Measurements from ENCODE around the gene HGFAC.

Gene HGFAC

DNA sequence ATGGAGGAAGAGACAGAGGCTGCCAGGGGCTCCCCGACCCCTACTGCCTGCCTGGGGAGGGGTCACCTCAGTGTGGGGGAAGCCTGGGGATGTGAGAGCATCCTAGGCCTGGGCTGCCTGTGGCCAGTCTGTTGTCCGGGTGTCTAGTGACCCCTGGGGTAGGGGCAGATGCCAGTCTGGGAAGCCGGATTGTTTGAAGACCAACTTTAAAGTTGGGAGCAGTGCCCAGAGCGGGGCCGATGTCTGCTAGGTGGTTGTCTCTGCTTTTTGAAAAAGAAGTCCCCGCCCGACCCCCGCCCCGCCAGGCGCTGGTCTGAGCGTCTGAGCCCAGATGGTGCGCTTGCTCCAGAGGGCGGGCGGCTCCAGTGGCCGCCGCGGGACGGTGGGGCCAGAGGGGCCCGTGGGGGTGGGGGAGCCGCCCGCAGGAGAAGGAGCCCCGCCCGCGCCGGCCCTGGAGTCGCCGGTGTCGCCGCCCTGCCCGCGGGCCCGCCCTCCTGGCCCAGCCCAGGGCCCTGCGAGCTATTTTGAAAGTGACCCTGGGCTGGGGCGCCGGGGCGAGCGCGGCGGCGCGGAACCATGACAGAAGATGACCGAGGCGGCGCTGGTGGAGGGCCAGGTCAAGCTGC, 21.1 kb downstream of the HGFAC start, which contains the start of gene DOK7:
Gene DOK7 (plus strand): TSS at position 517 of the 626 bp plus-strand sequence. CDS start 70 bp downstream, at position 587.
- DNase-seq (ENCODE audit: low read depth), result no peak

DNA sequence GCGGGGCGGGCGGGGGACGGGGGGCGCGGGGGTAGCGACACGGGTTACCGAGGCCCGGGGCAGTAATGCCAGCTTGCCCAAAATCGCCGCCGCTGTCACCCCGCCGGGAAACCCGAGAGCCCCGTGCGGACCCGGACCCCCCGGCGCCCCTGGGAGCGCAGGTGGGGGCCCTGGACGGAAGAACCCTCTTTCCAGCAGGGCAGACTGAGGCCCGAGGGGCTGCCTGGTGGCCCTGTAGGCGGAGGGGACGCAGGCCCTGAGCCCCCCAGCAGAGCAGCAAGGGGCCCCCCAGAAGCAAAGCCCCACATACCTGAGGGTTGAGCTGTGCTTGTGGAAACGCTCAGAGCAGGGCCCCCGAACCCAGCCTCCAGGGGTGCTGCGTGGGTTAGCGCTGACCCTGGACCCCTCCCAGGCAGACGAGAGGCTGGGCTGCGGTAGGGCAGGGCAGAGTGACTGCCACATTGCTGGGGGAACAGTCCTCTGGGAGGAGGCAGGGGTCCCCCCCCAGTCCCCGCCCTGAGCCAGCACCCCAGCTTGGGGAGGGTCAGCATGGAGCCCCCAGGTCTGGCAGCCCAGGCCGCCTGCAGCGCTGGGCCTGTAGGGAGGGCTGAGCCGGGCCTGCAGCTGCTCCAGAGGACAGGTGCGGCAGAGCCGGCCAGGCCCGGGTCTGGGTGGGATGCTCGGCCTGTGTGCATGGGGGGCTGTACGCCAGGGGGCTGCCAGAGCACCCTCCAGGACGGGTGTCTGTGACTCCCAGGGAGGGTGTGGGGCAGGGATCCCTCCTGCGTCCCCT, 22.0 kb downstream of the HGFAC start:
- no peak for DNase-seq (ENCODE audit: low read depth)

GRCh38 chr4:3464349-3464905, 22.7 kb downstream of the HGFAC start:
- DNase-seq (ENCODE audit: low read depth), result no peak

DNA sequence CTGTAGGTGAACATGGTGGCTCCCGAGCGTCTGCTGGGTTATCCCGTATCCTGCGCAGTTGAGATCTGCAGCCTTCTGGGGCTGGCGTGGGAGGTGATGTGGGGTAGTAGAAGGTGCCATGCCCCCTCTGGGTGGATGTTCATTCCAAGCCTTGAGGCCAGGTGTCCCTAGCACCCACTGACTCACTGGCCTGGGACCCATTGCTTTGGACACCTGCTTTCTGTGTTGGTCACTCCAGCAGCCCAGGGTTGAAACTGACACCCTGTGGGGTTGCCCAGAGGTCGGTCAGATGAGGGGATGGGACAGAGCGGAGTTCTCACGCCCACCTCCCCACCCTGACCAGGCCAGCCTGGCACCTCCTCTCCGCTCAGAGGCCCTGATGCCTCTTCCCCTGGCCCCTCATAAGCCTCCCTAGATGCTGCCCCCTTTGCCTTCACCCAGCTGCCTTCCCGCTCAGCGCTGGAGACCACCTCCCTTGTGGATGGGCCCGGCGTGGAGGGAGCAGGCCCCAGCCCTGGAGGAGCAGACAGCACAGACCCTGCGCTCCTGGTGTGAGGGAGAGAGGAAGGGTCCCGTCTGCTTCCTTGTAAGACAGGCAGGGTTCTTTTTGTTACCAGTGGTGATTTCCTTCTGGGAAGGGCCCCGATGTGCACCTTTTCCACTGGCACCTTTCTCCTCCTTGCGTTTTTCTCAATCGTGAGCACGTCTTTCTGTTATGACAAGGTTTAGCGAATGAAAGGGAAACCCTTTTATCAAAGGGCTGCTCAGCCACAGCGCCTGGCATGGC, 23.3 kb downstream of the HGFAC start:
- DNase-seq (ENCODE audit: low read depth), result no peak

DNA sequence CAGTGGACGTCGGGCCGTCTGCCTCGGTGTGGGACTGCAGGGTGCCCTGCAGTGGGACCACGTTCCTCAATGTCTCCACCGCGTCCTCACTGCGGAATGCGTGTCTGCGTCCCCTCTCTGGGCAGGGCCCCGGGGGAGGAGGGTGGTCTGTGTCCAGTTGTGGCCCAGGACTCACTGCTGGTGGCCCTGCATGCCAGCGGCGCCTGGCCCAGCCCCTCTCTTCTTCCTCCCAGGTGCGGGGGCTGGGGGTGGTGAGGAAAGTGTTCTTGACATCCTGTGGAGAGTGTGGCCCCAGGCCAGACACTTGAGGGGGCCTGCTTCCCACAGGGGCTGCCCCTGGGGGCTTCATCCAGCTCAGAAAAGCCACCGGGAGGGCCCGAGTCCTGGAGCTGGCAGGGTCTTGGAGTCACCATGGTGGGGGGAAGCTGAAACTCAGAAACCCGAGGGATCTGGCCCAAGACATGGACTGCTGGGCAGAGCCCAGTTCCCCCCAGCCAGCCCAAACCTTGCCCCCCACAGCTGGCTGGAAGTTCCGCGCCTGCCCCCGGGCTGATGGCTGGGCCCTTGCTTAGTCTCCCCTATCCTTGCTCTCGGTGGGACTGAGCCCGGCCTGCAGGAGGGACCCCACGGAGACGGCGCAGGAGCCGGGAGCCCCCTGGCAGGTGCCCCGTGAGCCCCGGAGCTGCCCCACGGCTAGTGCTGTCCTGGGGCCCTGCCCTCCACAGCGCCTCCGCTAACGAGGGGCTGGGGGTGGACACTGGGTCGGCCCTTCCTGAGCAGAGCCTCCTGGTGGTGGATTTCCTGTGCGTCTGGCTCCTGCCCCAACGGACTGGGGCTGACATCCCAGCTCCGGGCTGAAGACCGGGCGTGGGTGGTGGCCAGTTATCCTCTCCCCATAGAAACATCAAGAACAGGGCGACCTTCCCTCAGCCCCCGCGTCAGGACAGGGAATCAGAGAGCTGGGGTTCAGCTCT, 24.2 kb downstream of the HGFAC start:
- no peak for DNase-seq (ENCODE audit: low read depth)

GRCh38 chr4:3466691-3467600, 25.2 kb downstream of the HGFAC start:
- no peak for DNase-seq (ENCODE audit: low read depth)

- no peak for DNase-seq (ENCODE audit: low read depth)
Measured at GRCh38 chr4:3467601-3468031, 25.8 kb downstream of the HGFAC start.

DNA sequence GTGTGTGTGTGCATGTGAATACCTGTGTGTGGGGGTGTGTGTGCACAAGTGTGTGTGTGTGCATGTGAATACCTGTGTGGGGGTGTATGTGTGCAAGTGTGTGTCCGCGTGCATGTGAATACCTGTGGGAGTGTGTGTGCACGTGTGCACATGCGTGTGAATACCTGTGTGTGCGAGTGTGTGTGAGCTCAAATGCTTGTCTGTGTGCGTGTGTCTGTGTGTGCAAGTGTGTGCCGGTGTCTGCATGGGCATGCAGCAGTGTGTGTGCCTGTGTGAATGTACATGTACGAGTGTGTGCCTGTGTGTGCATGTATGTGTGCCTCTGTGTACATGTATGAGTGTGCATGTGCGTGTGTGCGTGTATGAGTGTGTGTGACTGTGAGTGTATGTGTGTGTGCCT, 26.4 kb downstream of the HGFAC start:
- no peak for DNase-seq (ENCODE audit: low read depth)

GRCh38 chr4:3468804-3469203, 27.0 kb downstream of the HGFAC start:
- no peak for DNase-seq (ENCODE audit: low read depth)

- no peak for DNase-seq (ENCODE audit: low read depth)
Measured at GRCh38 chr4:3469386-3470243, 27.8 kb downstream of the HGFAC start.

DNA sequence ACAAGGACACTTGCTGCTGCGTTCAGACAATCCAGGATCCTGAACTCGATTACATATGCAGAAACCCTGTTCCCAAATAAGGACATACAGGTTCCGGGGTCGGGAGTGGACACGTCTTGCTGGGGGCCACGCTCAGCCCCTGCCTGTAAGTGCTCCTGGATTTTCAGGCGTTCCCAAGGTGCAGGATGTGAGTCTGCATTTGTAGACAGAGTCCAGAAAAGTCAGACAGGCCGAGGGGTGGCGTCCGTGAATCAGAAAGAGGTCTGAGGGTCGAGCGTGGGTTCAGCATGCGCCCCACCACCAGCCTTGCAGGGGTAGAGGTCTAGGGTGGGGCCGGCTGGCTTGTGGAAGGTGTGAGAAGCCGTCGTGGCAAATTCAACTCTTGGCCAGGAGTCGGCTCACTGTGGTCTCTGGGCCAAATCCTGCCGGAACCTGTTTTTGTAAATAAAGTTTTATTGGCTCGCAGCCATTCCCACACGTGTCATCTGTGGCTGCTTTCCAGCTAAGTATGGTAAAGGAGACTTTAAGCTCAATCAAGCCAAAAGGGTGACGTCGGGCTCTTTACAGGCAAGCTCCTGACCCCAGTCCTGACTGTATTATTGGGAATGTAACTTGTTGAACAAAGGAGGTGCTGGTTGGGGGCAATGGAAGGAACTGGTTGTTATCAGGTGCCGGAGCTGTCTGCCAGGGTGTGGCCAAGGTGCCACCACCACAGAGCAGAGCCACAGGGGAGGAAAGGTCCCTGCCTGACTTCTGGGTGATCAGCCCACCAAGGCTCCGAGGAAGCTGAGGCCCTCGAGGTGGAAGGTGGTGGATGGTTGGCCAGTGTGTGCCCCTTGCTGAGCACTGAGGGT, 28.7 kb downstream of the HGFAC start:
- DNase-seq (ENCODE audit: low read depth), result no peak

GRCh38 chr4:3471098-3471760, 29.5 kb downstream of the HGFAC start:
- DNase-seq (ENCODE audit: low read depth), result no peak

GRCh38 chr4:3471886-3472285, 30.1 kb downstream of the HGFAC start:
- DNase-seq (ENCODE audit: low read depth), result no peak

- DNase-seq (ENCODE audit: low read depth), result no peak
Measured at GRCh38 chr4:3472411-3473141, 30.8 kb downstream of the HGFAC start.

GRCh38 chr4:3473181-3473950, 31.6 kb downstream of the HGFAC start:
- DNase-seq (ENCODE audit: low read depth), result no peak

All from stimulated activated CD8-positive, alpha-beta memory T cell treated with anti-CD3 and anti-CD28 coated beads, Interleukin-12 subunit alpha, Interleukin-12 subunit beta, amount 100 ng/mL, for 1 hour (primary cell).